ACC112 (cell line): ENCODE measurements around the gene AREG.

Source experiments
- H2AFZ ChIP-seq: fragments of 200-600 bp; sonication (generic); one replicate; pipeline ENCODE4 v1.6.0; 2017; ENCODE audit warnings: antibody characterized with exemption, low read length; ENCODE audit not compliant: unreplicated experiment
- H3K27ac ChIP-seq: fragments of 200-600 bp; sonication (generic); 2 replicates; pipeline ENCODE4 v1.5.1; 2014; ENCODE audit warnings: low read depth, mild to moderate bottlenecking, antibody characterized with exemption, low read length, moderate library complexity
- H3K27me3 ChIP-seq: fragments of 200-600 bp; sonication (generic); 2 replicates; pipeline ENCODE4 v1.6.1; 2014; ENCODE audit warnings: mild to moderate bottlenecking, antibody characterized with exemption, low read length, moderate library complexity, mixed read lengths; ENCODE audit not compliant: insufficient read depth
- H3K36me3 ChIP-seq: fragments of 200-600 bp; sonication (generic); 2 replicates; pipeline ENCODE4 v1.6.1; 2016; ENCODE audit warnings: mild to moderate bottlenecking, antibody characterized with exemption, low read length, moderate library complexity, mixed read lengths; ENCODE audit not compliant: insufficient read depth
- H3K4me1 ChIP-seq: fragments of 200-600 bp; sonication (generic); one replicate; pipeline ENCODE4 v1.6.1; 2016; ENCODE audit warnings: low read length, mixed read lengths; ENCODE audit not compliant: insufficient read depth, unreplicated experiment, control insufficient read depth
- H3K4me3 ChIP-seq: fragments of 200-600 bp; sonication (generic); 2 replicates; pipeline ENCODE4 v1.5.1; 2014; ENCODE audit warnings: mild to moderate bottlenecking, low read depth, low read length
- H3K79me2 ChIP-seq: fragments of 200-600 bp; sonication (generic); one replicate; pipeline ENCODE4 v1.6.0; 2016; ENCODE audit warnings: low read length; ENCODE audit not compliant: control insufficient read depth, unreplicated experiment, insufficient read depth

Gene AREG

DNA sequence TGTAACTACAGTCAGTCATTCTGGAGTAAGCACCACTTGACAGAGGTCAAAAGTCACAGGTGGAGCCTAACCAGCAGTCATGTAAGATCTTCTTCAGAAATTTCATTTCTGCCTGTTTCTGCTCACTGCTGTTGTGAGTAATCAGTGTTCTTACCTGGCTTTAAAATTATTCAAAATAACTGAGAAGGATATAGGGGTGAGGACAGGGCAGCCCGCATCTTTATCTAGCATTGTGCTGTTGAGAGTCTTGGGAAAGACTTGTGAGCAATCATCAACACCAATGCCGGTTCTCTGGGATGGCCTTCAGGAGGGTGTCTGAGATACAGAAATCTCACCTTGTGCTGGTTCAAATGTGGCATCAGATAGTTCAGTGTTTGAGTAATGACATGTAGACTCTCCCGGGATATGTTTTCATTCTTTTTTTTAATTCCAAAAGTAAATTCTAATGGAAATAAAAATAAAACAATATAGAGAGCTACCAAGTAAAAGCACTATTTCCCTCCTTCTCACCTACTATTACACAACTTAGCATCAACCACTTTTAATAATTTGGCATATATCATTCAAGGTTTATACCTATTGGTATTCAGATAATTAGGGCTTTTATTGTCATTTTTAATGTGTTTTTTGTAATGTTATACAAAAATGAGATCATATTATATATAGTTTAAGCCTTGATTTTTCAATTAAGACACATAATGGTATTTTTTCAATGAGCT, 37.1 kb downstream of the AREG start:
- no peaks in the 10 kb centered on the region for H3K36me3 ChIP-seq
- no peak overlapping the region for H2AFZ ChIP-seq
- no peaks in the 10 kb centered on the region for H3K4me1 ChIP-seq
- no peaks in the 10 kb centered on the region for H3K27me3 ChIP-seq
- no peak overlapping the region for H3K4me3 ChIP-seq
- H3K79me2 ChIP-seq, result no peaks in the 10 kb centered on the region
- no peak overlapping the region for H3K27ac ChIP-seq

GRCh38 chr4:74483226-74483911, 38.4 kb downstream of the AREG start:
- H3K4me1 ChIP-seq, result no peaks in the 10 kb centered on the region
- no peaks in the 10 kb centered on the region for H3K79me2 ChIP-seq
- no peaks in the 10 kb centered on the region for H3K36me3 ChIP-seq
- no peak overlapping the region for H2AFZ ChIP-seq
- H3K27ac ChIP-seq, result no peak overlapping the region
- H3K4me3 ChIP-seq, result no peak overlapping the region
- H3K27me3 ChIP-seq, result no peaks in the 10 kb centered on the region

DNA sequence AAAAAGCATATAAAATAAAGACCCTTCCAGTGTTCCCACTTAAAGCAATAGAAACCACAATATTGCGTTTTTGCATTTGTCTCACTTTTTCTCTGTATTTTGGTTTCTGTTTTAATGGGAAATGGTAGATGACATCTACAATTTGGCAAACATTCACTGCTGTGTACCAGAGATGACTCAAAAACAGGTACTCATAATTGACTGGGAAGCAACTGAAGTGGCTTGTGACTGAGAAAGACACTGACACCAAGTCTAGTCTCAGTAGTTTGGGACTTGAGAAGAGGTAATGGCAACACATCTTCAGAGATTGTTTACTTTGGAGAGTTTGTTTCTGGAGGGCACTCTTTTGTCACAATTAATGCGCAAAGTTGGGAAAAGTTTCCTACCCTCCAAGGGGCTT, 42.0 kb downstream of the AREG start:
- Histone ChIP-seq H3K4me3 (no peak overlapping the region), H3K79me2 (no peaks in the 10 kb centered on the region), H3K27ac (no peak overlapping the region), H3K27me3 (no peaks in the 10 kb centered on the region), H2AFZ (no peak overlapping the region), H3K4me1 (no peaks in the 10 kb centered on the region), H3K36me3 (no peaks in the 10 kb centered on the region)

- no peak overlapping the region for H2AFZ ChIP-seq
- no peaks in the 10 kb centered on the region for H3K4me1 ChIP-seq
- no peaks in the 10 kb centered on the region for H3K36me3 ChIP-seq
- H3K27ac ChIP-seq, result no peak overlapping the region
- H3K27me3 ChIP-seq, result no peaks in the 10 kb centered on the region
- H3K4me3 ChIP-seq, result no peak overlapping the region
- no peaks in the 10 kb centered on the region for H3K79me2 ChIP-seq
Measured at GRCh38 chr4:74487771-74488170, 42.8 kb downstream of the AREG start.

DNA sequence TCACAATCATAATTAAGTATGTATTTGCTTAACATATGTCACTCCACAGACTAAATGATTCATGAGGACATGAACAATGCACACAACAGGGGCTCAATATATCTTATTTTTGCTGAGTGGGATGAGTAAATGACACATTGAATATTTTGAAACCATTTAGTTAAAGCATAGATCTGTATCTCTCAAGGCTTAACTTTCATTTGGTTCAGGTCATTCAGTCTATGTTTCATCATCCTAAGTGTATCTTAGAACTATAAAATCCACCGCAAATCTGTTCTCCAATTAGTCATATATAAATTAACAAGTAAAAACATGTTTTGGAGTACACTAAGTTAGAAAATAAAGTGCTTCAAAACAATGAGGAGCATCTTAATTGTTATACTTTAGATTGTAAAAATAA, 45.8 kb downstream of the AREG start:
- Histone ChIP-seq H3K36me3 (no peaks in the 10 kb centered on the region), H3K27me3 (no peaks in the 10 kb centered on the region), H3K4me1 (no peaks in the 10 kb centered on the region), H3K27ac (no peak overlapping the region), H3K4me3 (no peak overlapping the region), H3K79me2 (no peaks in the 10 kb centered on the region), H2AFZ (no peak overlapping the region)

DNA sequence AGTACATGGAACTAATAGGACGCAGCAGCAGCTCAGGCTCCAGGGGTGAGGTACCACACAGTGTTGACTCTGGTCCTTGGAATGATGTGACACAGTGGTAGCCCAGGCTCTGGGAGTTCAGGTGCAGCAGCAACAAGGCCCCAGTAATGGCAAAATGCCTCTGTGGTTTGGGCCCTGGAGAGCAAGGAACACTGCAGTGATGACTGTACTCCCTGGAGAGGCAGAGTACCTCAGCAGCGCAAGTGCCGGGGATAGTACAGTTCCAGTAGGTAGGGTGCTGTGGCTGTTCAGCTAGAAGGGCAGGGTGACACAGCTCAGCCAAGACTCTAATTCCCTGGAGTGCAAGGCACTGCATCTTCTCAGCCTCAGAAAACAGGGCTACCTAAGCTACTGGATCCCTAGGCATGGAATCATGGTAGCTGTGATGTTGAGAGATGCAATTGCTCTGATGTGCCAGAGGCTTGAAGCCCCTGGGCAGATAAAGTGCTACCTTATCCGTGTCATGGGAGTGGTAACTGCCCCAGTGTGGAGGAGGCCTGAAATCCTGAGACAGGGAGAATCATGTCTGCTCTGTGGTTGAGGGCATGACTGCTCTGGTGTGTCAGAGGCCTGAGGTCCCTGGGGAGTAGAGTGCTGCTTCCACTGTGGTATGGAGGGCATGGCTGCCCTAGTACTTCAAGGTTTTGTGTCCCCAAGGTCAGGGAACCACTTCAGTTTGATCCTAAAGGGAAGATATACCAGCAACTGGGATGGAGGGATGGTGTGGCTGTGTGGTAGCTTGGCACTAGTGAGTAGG, 55.2 kb downstream of the AREG start:
- peak overlapping the region; percentile 82; the same call in 1 of the 2 replicates for H3K27ac ChIP-seq
- H3K4me1 ChIP-seq, result peaks cover 51% of the 10 kb centered on the region
- no peaks in the 10 kb centered on the region for H3K79me2 ChIP-seq
- H3K4me3 ChIP-seq, result no peak overlapping the region
- peak overlapping the region; percentile 9 for H2AFZ ChIP-seq
- H3K27me3 ChIP-seq, result no peaks in the 10 kb centered on the region
- H3K36me3 ChIP-seq, result no peaks in the 10 kb centered on the region

- H3K36me3 ChIP-seq, result no peaks in the 10 kb centered on the region
- no peak overlapping the region for H2AFZ ChIP-seq
- no peak overlapping the region for H3K4me3 ChIP-seq
- H3K27me3 ChIP-seq, result no peaks in the 10 kb centered on the region
- peaks cover 51% of the 10 kb centered on the region for H3K4me1 ChIP-seq
- H3K27ac ChIP-seq, result peak overlapping the region; percentile 82
- no peaks in the 10 kb centered on the region for H3K79me2 ChIP-seq
Measured at GRCh38 chr4:74501579-74501978, 56.6 kb downstream of the AREG start.

- peak overlapping the region; percentile 82 for H3K27ac ChIP-seq
- peak overlapping the region; percentile 3; the same call in 1 of the 2 replicates for H3K4me3 ChIP-seq
- H3K36me3 ChIP-seq, result no peaks in the 10 kb centered on the region
- H3K4me1 ChIP-seq, result peaks cover 51% of the 10 kb centered on the region
- H3K27me3 ChIP-seq, result no peaks in the 10 kb centered on the region
- H2AFZ ChIP-seq, result no peak overlapping the region
- no peaks in the 10 kb centered on the region for H3K79me2 ChIP-seq
Measured at GRCh38 chr4:74503580-74503979, 58.6 kb downstream of the AREG start.

GRCh38 chr4:74504212-74504611, 59.3 kb downstream of the AREG start:
- peak overlapping the region; percentile 3; the same call in 1 of the 2 replicates for H3K4me3 ChIP-seq
- peaks cover 51% of the 10 kb centered on the region for H3K4me1 ChIP-seq
- peak overlapping the region; percentile 82 for H3K27ac ChIP-seq
- no peaks in the 10 kb centered on the region for H3K27me3 ChIP-seq
- H2AFZ ChIP-seq, result no peak overlapping the region
- H3K36me3 ChIP-seq, result no peaks in the 10 kb centered on the region
- no peaks in the 10 kb centered on the region for H3K79me2 ChIP-seq
